Activated naive CD8-positive, alpha-beta T cell treated with anti-CD3 and anti-CD28 coated beads, Interleukin-2, amount 50 U/mL, for 16 hours (primary cell): ENCODE data around the gene PELO.
"Not testable (repeated sequence)": the region's sequence is repeated elsewhere in the genome, so short reads cannot be mapped to it uniquely, and the experiment has no call there.

Source experiments
- DNase-seq: peaks from one replicate; pipeline ENCODE4 v3.0.0-alpha.2; 2020; ENCODE audit warnings: low read depth, low spot score

Gene PELO

GRCh38 chr5:52800394-52801213, 12.9 kb downstream of the PELO start:
- peak; percentile 7 for DNase-seq

- no peak for DNase-seq
Observed at GRCh38 chr5:52801329-52801728, 13.6 kb downstream of the PELO start.

- DNase-seq, result no peak
Observed at GRCh38 chr5:52802272-52802973, 14.7 kb downstream of the PELO start.

DNA sequence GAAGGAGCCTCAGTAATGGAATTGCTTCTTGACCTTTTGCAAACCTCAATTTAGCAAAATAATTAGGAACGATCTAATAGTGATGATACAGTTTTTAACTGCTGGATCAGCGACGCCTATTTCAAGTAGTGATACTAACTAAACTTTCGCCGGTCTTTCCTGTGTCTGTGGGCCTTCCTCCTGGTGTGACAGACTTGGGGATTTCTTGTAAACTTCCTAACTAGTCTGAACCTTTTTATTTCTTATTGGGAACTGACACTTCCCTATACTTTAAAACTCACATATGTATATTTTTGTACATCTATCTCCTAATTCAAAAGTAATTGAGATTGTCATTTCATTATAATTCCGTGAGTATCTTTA, 15.2 kb downstream of the PELO start:
- DNase-seq, result no peak

GRCh38 chr5:52804387-52804791, 16.7 kb downstream of the PELO start:
- DNase-seq, result no peak

- DNase-seq, result no peak
Observed at GRCh38 chr5:52804981-52805380, 17.3 kb downstream of the PELO start.

GRCh38 chr5:52805615-52806014, 17.9 kb downstream of the PELO start:
- no peak for DNase-seq

DNA sequence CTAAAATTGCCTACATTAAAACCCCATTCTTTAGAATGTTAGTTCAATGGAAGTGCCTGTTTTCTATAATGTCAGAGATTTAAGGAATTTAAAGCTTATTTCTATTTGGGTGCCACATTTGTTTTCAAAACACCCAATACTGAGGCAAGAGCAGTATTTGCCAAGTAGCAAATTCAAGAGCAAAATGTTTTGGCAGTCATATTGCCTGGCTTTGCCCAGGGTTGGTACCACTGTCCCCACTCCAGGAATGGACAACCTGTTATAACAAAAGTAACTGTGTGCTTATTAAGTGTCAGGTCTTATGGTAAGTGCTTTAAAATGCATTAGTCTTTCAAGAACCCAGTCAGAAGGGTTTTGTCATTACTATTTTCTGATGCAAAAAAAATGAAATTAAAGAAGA, 19.3 kb downstream of the PELO start:
- DNase-seq, result no peak

GRCh38 chr5:52807723-52808122, 20.0 kb downstream of the PELO start:
- DNase-seq, result no peak

- no peak for DNase-seq
Observed at GRCh38 chr5:52808316-52808901, 20.7 kb downstream of the PELO start.

- DNase-seq, result no peak
Observed at GRCh38 chr5:52809884-52810283, 22.2 kb downstream of the PELO start.

GRCh38 chr5:52810426-52810825, 22.7 kb downstream of the PELO start:
- DNase-seq, result no peak

DNA sequence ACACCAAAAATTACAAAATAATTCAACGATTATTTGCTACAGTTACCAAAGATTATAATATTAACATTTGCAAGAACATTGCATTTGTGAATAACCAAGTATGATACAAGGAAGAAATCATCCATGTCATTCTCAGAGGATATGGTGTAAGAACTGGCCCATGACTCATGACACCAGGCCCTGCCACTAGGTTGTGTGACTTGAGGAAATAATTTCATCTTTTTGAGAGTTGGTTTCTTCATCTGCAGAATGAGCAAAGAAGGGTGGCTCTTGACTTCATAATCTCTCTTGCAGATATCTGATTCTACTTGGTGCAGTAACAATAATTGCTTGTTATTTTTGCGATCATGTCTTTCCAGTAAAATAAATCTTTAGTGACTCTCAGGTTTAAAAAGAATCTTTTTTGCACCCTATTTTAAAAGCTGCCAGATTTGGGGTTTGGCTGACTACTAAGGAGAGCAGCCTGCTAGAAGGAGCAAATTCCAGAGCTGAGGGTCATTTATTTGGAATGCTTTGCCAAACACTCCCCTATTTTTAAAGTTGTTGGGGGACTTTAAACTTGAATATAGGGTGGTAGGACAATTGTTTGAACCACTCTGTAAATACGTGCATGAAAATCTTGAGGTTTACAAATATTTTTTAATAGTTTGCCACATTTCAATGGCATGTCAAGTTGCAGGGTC, 23.5 kb downstream of the PELO start:
- no peak for DNase-seq

DNA sequence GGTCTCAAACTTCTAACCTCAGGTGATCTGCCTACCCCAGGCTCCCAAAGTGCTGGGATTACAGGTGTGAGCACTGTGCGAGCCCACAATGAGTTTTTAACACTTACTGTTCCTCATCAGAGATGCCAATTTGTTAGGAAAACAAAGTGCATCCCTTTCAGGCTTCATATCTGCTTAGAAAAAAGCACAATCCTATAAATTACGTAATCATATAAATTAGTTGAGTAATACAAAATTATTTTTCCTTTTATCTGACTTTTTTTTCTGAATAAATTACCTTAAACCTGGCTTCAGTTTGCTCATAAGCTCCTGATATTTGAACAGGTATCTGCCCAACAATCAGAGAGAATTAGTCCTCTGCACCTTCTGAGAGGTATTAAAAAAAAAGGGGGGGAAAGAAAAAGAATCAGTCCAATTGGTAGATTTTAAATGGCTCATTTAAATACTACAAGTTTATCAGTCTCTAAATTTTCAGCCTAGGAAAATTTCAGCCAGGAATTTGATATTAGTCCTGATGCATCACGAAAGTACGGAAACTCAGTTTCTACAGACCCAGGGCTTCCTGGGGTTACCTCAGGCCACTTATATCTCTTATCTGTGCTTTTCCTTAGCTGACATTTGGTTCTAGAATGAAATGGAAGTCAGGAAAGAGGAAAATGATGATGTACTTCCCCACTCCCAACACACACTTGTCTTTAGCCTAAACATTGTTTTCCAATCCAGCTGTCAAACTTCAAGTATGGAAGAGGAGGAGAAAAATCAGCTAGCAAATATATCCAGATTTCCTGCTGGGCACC, 26.8 kb downstream of the PELO start:
- DNase-seq, result no peak

DNA sequence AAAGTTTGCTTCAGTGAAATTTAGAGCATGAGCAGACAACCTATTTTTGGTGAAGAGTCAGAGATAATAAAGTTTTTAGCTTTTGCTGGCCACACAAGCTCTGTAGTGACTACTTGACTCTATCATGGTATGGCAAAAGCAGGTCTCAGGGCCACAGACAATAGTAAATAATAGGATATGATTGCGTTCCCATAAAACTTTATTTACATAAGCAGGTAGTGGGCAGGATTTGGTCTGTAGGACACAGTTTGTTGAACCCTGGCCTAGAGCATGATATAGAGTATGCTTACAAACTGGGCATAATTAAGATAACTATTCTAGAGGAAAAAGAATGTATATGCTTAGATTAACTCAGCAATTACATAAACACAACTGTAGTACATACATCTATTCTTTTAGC, 30.1 kb downstream of the PELO start:
- no peak for DNase-seq

DNA sequence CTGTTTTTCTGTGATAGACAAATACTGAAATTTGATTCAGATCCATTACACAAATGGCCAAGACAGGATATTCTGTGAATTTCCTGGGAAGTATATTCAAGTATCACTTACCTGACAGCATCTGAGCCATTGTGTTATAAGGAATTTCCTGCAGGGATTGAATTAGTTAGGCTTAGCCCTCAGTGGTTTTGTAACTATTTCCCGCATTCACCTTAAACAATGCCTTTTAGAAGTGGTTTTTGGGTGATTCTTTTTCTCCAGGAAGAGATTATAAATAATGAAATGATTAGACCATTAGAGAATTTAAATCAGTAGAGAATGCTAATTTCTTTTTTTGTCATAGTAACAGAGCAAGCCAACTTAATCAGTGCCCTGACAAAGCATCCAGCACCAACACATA, 30.6 kb downstream of the PELO start:
- DNase-seq, result no peak

DNA sequence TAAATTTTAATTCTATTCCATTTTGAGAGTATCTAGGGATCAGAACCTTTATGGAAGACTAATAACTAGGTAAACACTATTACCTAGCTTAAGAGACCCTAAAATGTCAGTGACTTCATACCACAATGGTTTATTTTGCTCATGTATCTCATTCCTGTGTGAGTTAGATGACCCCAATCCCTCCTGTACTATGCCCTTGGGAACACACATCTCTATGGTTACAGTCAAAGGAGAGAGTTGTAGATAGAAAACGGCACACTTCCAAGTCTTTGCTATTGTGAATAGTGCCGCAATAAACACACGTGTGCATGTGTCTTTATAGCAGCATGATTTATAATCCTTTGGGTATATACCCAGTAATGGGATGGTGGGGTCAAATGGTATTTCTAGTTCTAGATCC, 31.1 kb downstream of the PELO start:
- DNase-seq, result not testable (repeated sequence)

DNA sequence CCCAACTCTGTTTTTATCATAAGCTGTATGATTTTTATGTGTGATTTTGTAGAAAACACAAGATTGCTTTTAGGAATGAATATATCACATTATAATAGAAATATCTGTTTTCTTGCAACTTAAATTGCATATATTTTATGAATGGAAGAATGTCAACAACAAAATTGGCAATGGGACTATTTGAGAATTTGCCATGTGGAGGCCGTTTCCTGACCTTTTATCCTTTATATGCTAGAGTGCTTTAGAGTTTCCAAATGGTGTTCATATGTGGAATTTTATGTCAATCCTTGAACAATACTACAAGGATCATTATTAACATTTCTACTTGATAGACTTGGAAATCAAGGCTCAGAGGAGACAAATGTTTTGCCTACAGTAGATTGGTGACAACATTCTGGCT, 34.2 kb downstream of the PELO start:
- no peak for DNase-seq

- DNase-seq, result no peak
Observed at GRCh38 chr5:52822437-52822836, 34.7 kb downstream of the PELO start.

- DNase-seq, result no peak
Observed at GRCh38 chr5:52824827-52825226, 37.1 kb downstream of the PELO start.

- no peak for DNase-seq
Observed at GRCh38 chr5:52825826-52826225, 38.1 kb downstream of the PELO start.

DNA sequence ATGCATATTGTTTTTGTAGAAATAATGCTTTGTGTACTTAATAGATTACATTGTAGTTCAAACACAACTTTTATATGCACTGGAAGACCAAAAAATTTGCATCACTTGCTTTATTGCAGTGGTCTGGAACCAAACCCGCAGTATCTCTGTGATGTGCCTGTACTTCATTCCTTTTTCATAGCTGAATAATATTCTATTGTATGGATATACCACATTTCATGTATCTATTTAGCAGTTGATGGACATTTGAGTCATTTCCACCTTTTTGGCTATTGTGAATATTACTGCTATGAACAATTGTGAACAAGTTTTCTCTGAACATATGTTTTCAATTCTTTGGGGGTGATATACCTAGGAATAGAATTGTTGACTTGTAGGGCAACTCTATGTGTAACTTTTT, 40.1 kb downstream of the PELO start:
- DNase-seq, result no peak
